Naive B cell (primary cell): Measurements from ENCODE around the gene FAM237B. TPM values are rescaled to one million over a fixed set of nuclear protein-coding genes. Genes with fewer than 3 reads are reported as not detected.

Source experiments
- ATAC-seq, 2 donors: fragments of 150-1000 bp; cut with Tn5 transposase; 2 replicates each; pipeline ENCODE4 v1.10.0; 2021; ENCODE audit warnings: low read depth in 2 of 2, mild to moderate bottlenecking in 2 of 2, moderate library complexity in 2 of 2
- DNase-seq: peaks from one replicate; pipeline ENCODE4 v3.0.0; 2022
- H3K27ac Mint-ChIP-seq, 6 donors: one replicate each; pipeline ENCODE4 v1.8.0; 2020 to 2022; ENCODE audit warnings: mild to moderate bottlenecking in 6 of 6, mixed read lengths in 6 of 6, moderate library complexity in 5 of 6, inconsistent platforms in 2 of 6
- H3K27me3 Mint-ChIP-seq, 3 donors: one replicate each; pipeline ENCODE4 v1.8.0; 2021 to 2022; ENCODE audit warnings: mixed read lengths in 3 of 3, mild to moderate bottlenecking in 1 of 3
- H3K36me3 Mint-ChIP-seq, 2 donors: one replicate each; pipeline ENCODE4 v1.8.0; 2020 to 2022; ENCODE audit warnings: mixed read lengths in 2 of 2, inconsistent platforms in 1 of 2, mild to moderate bottlenecking in 1 of 2
- H3K4me1 Mint-ChIP-seq, 3 donors: one replicate each; pipeline ENCODE4 v1.8.0; 2020 to 2022; ENCODE audit warnings: mixed read lengths in 3 of 3, inconsistent platforms in 1 of 3, mild to moderate bottlenecking in 1 of 3, moderate library complexity in 1 of 3
- H3K4me3 Mint-ChIP-seq, 8 donors: one replicate each; pipeline ENCODE4 v1.8.0; 2020 to 2022; ENCODE audit warnings: mild to moderate bottlenecking in 8 of 8, mixed read lengths in 8 of 8, moderate library complexity in 8 of 8, inconsistent platforms in 2 of 8
- H3K9me3 Mint-ChIP-seq, 7 donors: one replicate each; pipeline ENCODE4 v1.8.0; 2020 to 2022; ENCODE audit warnings: mixed read lengths in 7 of 7, mild to moderate bottlenecking in 5 of 7, inconsistent platforms in 2 of 7, moderate library complexity in 1 of 7
- polyA plus RNA-seq, 6 donors: library from polyadenylated mRNA; unstranded; fragments of 300-500 nt; fragmentation: Illumina TruSeq; gene quantifications; one replicate each; pipeline ENCODE4 v1.2.3, GENCODE V29; 2021; ENCODE audit warnings: low read depth in 6 of 6

FAM237B gene
- polyA plus RNA-seq, 6 donors from 2014 or later: not detected

- Mint-ChIP-seq H3K27me3 (peaks cover 4 to 9% (median 8%) of the 10 kb centered on the region in 3 donors), H3K27ac (no peak overlapping the region), H3K4me1 (no peaks in the 10 kb centered on the region), H3K9me3 (no peaks in the 10 kb centered on the region), H3K4me3 (no peak overlapping the region), H3K36me3 (no peaks in the 10 kb centered on the region)
- DNase-seq (no peak), ATAC-seq (no peak)
These were observed 48.9 kb downstream of the FAM237B start for GRCh38 chr7:90272242-90272641.

- H3K27ac Mint-ChIP-seq: no peak overlapping the region
- H3K36me3 Mint-ChIP-seq: no peaks in the 10 kb centered on the region
- H3K9me3 Mint-ChIP-seq: no peaks in the 10 kb centered on the region
- DNase-seq: no peak
- ATAC-seq: no peak
- H3K4me3 Mint-ChIP-seq: no peak overlapping the region
- H3K4me1 Mint-ChIP-seq: no peaks in the 10 kb centered on the region
- H3K27me3 Mint-ChIP-seq: peaks cover 5 to 9% (median 8%) of the 10 kb centered on the region in 3 donors
These were observed 49.4 kb downstream of the FAM237B start for GRCh38 chr7:90271753-90272152.

GRCh38 chr7:90270431-90271178 lies 50.5 kb downstream of the FAM237B start:
- DNase-seq (no peak), ATAC-seq (no peak)
- peaks cover 8 to 17% (median 9%) of the 10 kb centered on the region in 3 donors for H3K27me3 Mint-ChIP-seq
- no peaks in the 10 kb centered on the region for H3K9me3 Mint-ChIP-seq
- no peaks in the 10 kb centered on the region for H3K36me3 Mint-ChIP-seq
- no peak overlapping the region for H3K27ac Mint-ChIP-seq
- H3K4me1 Mint-ChIP-seq: no peaks in the 10 kb centered on the region
- H3K4me3 Mint-ChIP-seq: no peak overlapping the region

- peaks cover 8 to 17% (median 9%) of the 10 kb centered on the region in 3 donors for H3K27me3 Mint-ChIP-seq
- no peaks in the 10 kb centered on the region for H3K4me1 Mint-ChIP-seq
- ATAC-seq (no peak), DNase-seq (no peak)
- no peaks in the 10 kb centered on the region for H3K9me3 Mint-ChIP-seq
- no peak overlapping the region for H3K4me3 Mint-ChIP-seq
- H3K27ac Mint-ChIP-seq: peak overlapping the region in 2 of 6 donors; percentile 4 to 12
- no peaks in the 10 kb centered on the region for H3K36me3 Mint-ChIP-seq
These were observed 51.9 kb downstream of the FAM237B start for GRCh38 chr7:90269163-90269562.

DNA sequence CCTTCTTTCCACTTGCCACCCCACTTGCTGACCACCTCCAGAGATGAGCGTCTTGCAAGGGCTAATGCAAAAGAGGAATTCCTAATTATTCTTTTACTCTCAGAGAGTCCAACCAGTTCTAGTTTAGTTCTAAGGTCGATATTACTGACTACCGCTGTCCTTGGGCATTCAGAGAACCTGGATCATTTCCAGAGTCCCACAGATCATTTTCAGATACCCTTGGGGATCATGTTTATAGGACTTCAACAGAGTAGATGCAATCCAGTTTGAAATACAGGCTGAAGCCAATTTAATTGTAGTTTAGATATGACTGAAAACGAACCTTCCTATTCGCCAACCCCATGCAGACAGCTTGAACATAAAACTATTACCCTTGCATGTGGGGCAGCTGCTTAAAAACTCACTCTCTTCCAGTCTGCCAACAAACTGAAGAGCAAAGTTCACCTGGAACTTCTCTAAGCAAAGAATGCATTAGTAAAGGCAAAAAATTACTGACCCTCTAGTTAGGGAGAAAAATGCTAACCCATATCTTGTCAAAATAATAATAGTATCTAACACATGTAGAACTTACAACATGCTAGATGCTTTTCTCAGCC lies 53.7 kb downstream of the FAM237B start:
- Mint-ChIP-seq H3K4me1 (no peaks in the 10 kb centered on the region), H3K9me3 (no peaks in the 10 kb centered on the region), H3K4me3 (no peak overlapping the region), H3K36me3 (no peaks in the 10 kb centered on the region), H3K27ac (no peak overlapping the region), H3K27me3 (peaks cover 5 to 17% (median 9%) of the 10 kb centered on the region in 3 donors)
- DNase-seq: no peak
- ATAC-seq: no peak

DNA sequence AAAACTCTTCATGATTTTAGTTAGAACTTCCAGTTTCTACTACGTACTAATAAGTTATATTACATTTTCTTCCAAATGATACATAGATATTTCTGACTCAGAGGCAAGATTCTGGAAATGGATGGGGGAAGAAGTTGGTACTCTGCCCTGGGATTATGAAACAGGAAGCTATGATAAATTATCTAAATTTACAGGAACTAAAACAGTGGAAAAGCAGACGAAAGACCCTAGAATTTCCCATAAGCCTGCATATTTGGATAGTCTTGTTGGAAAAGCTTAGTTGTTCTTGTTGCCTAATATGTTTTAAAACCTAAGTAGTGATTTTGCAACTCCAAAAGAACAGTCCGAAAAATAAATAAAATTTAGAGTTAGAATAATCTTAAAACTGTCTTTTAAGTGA lies 54.3 kb downstream of the FAM237B start:
- H3K9me3 Mint-ChIP-seq: no peaks in the 10 kb centered on the region
- peaks cover 5 to 17% (median 9%) of the 10 kb centered on the region in 3 donors for H3K27me3 Mint-ChIP-seq
- DNase-seq (no peak), ATAC-seq (no peak)
- H3K36me3 Mint-ChIP-seq: no peaks in the 10 kb centered on the region
- H3K4me1 Mint-ChIP-seq: no peaks in the 10 kb centered on the region
- H3K4me3 Mint-ChIP-seq: no peak overlapping the region
- no peak overlapping the region for H3K27ac Mint-ChIP-seq

Other genes starting within 250 kb of the FAM237B start
- gene STEAP1, start 166.8 kb downstream of the FAM237B start, polyA plus RNA-seq: under 1 TPM in 1 of 6 donors, not detected in 5; 0.83 TPM
- not detected for gene STEAP2, start 109.6 kb downstream of the FAM237B start, polyA plus RNA-seq
- not detected for gene CFAP69, start 76.1 kb downstream of the FAM237B start, polyA plus RNA-seq
- 10 to 100 TPM; 33.2 to 53.2 (median 47.9) TPM for gene GTPBP10, start 25.4 kb upstream of the FAM237B start, polyA plus RNA-seq
- gene CLDN12, start 82.2 kb upstream of the FAM237B start, polyA plus RNA-seq: 1 to 10 TPM in 1 of 6 donors, under 1 TPM in 4, not detected in 1; 0.35 to 1.5 (median 0.60) TPM
- gene PTTG1IP2, start 148.3 kb upstream of the FAM237B start, polyA plus RNA-seq: not detected